ENCODE measurements around the gene SGMS1.

Gene SGMS1

DNA sequence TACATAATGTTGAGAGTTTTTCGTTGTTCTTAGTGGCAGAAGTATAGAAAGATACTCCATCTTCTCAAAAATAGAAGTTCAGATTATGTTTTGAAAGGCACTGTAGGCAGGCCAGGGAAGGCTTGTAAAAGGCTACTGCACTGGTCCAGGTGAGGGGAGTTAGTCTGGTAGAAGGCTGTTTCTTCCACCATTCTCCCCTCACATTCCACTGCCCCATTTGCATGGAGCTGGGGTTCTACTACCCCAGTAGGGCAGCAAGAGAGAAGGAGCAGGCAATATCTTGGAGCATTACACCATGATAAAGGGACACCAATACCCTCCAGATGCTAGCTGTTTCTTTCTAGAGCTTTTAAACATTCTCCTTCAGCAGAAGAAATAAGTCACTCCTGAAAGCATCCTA lies 16.5 kb upstream of the SGMS1 start:
- Histone ChIP-seq H3K27me3 (ENCODE audit: low read depth, low read length) (no peaks in the 10 kb centered on the region), H3K9me3 (ENCODE audit: insufficient read depth, low read length) (no peaks in the 10 kb centered on the region), H2AFZ (ENCODE audit: low read depth, low read length) (no peak overlapping the region), H3K4me1 (ENCODE audit: low read length) (peaks cover 8% of the 10 kb centered on the region; the same call in 1 of the 2 replicates), H3K27ac (ENCODE audit: low read length) (no peak overlapping the region), H4K20me1 (ENCODE audit: insufficient read depth, low read length) (no peaks in the 10 kb centered on the region), H3K4me2 (ENCODE audit: low read length) (no peak overlapping the region), H3K9ac (ENCODE audit: low read length) (no peak overlapping the region), H3K4me3 (ENCODE audit: low read length) (no peak overlapping the region), H3K79me2 (ENCODE audit: low read length) (no peaks in the 10 kb centered on the region), H3K36me3 (replicated peaks; ENCODE audit: low read depth, low read length) (no peaks in the 10 kb centered on the region)
- TF ChIP-seq EZH2phosphoT487 (IDR thresholded peaks at IDR 0.05; ENCODE audit: low read depth) (no peak), CTCF (IDR thresholded peaks at IDR 0.05; ENCODE audit: low read depth, low read length) (no peak)

DNA sequence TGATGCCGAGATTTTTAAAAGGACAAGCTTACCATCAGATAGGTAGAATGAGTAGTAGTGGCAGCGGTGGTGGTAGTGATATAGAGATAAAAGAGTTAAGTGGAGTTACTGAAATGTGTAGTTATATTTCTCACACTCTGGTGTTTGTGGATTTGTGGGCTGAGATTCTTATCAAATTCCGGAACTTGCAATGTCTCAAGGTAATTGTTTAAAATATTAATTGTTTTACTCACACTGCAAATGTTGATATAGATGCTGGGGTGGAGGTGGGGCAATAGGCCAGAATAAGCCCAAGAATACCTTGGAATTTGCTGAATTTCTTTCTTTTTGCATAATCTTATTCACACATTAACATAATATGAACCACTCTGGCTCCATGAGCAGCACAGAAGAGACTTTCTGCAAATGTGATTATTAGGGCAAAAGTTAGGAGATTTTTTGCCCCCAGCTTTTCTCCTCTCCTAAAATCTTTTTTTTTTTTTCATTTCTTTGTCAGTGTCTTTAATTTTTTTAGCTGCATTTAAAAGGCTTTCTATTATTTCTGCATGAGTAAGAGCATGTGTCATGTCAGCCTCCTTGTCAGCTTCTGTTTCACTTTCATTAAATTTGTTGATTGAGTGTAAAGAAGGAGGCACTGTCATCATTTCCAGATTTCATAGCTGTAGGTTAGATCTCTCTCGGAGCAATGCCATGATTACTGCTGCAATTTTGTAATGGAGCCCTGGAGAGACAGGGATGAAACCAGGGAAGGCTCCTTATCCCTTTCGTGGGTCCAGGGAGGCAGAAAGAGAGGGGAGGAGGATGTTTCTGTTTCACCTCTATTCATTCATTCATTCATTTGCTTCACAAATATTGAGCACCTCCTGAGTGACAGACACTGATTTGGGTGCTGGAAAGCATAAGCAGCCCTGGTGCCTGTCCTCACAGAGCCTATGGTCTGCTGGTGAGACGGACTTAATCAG lies 13.1 kb upstream of the SGMS1 start:
- H3K36me3 ChIP-seq (replicated peaks; ENCODE audit: low read depth, low read length), result no peaks in the 10 kb centered on the region
- TF ChIP-seq EZH2phosphoT487 (IDR thresholded peaks at IDR 0.05; ENCODE audit: low read depth), result no peak
- no peak for TF ChIP-seq CTCF (IDR thresholded peaks at IDR 0.05; ENCODE audit: low read depth, low read length)
- peaks cover 8% of the 10 kb centered on the region; the same call in 1 of the 2 replicates for H3K4me1 ChIP-seq (ENCODE audit: low read length)
- H3K27me3 ChIP-seq (ENCODE audit: low read depth, low read length), result no peaks in the 10 kb centered on the region
- no peak overlapping the region for H3K27ac ChIP-seq (ENCODE audit: low read length)
- no peak overlapping the region for H2AFZ ChIP-seq (ENCODE audit: low read depth, low read length)
- H3K9me3 ChIP-seq (ENCODE audit: insufficient read depth, low read length), result no peaks in the 10 kb centered on the region
- H3K9ac ChIP-seq (ENCODE audit: low read length), result no peak overlapping the region
- no peaks in the 10 kb centered on the region for H3K79me2 ChIP-seq (ENCODE audit: low read length)
- 0 out of 2 replicates have a peak overlapping the region, but pooled peaks have one; percentile 23 for H3K4me3 ChIP-seq (ENCODE audit: low read length)
- no peaks in the 10 kb centered on the region for H4K20me1 ChIP-seq (ENCODE audit: insufficient read depth, low read length)
- peak overlapping the region; percentile 40 for H3K4me2 ChIP-seq (ENCODE audit: low read length)

- Histone ChIP-seq H3K27me3 (ENCODE audit: low read depth, low read length) (no peaks in the 10 kb centered on the region), H3K36me3 (replicated peaks; ENCODE audit: low read depth, low read length) (no peaks in the 10 kb centered on the region), H3K27ac (ENCODE audit: low read length) (no peak overlapping the region), H2AFZ (ENCODE audit: low read depth, low read length) (no peak overlapping the region), H3K4me3 (ENCODE audit: low read length) (no peak overlapping the region), H3K4me2 (ENCODE audit: low read length) (no peak overlapping the region), H3K9ac (ENCODE audit: low read length) (no peak overlapping the region), H3K4me1 (ENCODE audit: low read length) (peaks cover 8% of the 10 kb centered on the region; the same call in 1 of the 2 replicates), H3K79me2 (ENCODE audit: low read length) (no peaks in the 10 kb centered on the region), H3K9me3 (ENCODE audit: insufficient read depth, low read length) (no peaks in the 10 kb centered on the region), H4K20me1 (ENCODE audit: insufficient read depth, low read length) (no peaks in the 10 kb centered on the region)
- TF ChIP-seq EZH2phosphoT487 (IDR thresholded peaks at IDR 0.05; ENCODE audit: low read depth) (no peak), CTCF (IDR thresholded peaks at IDR 0.05; ENCODE audit: low read depth, low read length) (no peak)
Observed at GRCh38 chr10:50635286-50635685, 11.5 kb upstream of the SGMS1 start.

GRCh38 chr10:50634479-50634878 lies 10.7 kb upstream of the SGMS1 start:
- H4K20me1 ChIP-seq (ENCODE audit: insufficient read depth, low read length), result no peaks in the 10 kb centered on the region
- no peak overlapping the region for H3K4me3 ChIP-seq (ENCODE audit: low read length)
- H3K4me2 ChIP-seq (ENCODE audit: low read length), result no peak overlapping the region
- H3K27ac ChIP-seq (ENCODE audit: low read length), result no peak overlapping the region
- no peak overlapping the region for H2AFZ ChIP-seq (ENCODE audit: low read depth, low read length)
- no peak overlapping the region for H3K9ac ChIP-seq (ENCODE audit: low read length)
- no peaks in the 10 kb centered on the region for H3K79me2 ChIP-seq (ENCODE audit: low read length)
- no peaks in the 10 kb centered on the region for H3K36me3 ChIP-seq (replicated peaks; ENCODE audit: low read depth, low read length)
- H3K27me3 ChIP-seq (ENCODE audit: low read depth, low read length), result no peaks in the 10 kb centered on the region
- no peaks in the 10 kb centered on the region for H3K9me3 ChIP-seq (ENCODE audit: insufficient read depth, low read length)
- TF ChIP-seq EZH2phosphoT487 (IDR thresholded peaks at IDR 0.05; ENCODE audit: low read depth) (no peak), CTCF (IDR thresholded peaks at IDR 0.05; ENCODE audit: low read depth, low read length) (no peak)
- H3K4me1 ChIP-seq (ENCODE audit: low read length), result peaks cover 8% of the 10 kb centered on the region; the same call in 1 of the 2 replicates
